Suprapubic skin (tissue), 4 donors: ENCODE data around the gene B3GALT6. TPM values are rescaled to one million over a fixed set of nuclear protein-coding genes. Genes with fewer than 3 reads are reported as not detected.

Experiments
- DNase-seq, 2 donors: peaks; one replicate each; pipeline ENCODE4 v3.0.0-alpha.2; 2019; ENCODE audit warnings: low spot score in 2 of 2
- H3K27ac ChIP-seq: fragments of 200-600 bp; sonication (generic); one replicate; pipeline ENCODE4 v1.5.1; 2019
- H3K27me3 ChIP-seq: fragments of 200-600 bp; sonication (generic); one replicate; pipeline ENCODE4 v1.5.1; 2019
- H3K36me3 ChIP-seq: fragments of 200-600 bp; sonication (generic); one replicate; pipeline ENCODE4 v1.5.1; 2019
- H3K4me1 ChIP-seq: fragments of 200-600 bp; sonication (generic); one replicate; pipeline ENCODE4 v1.5.1; 2019
- H3K4me3 ChIP-seq: fragments of 200-600 bp; sonication (generic); one replicate; pipeline ENCODE4 v1.5.1; 2019; ENCODE audit warnings: mild to moderate bottlenecking
- H3K9me3 ChIP-seq: fragments of 200-600 bp; sonication (generic); one replicate; pipeline ENCODE4 v1.5.1; 2019
- EP300 ChIP-seq: sonication (generic); formaldehyde crosslinking; IDR thresholded peaks from one replicate; pipeline ENCODE4 v1.6.1; 2017; ENCODE audit warnings: antibody characterized with exemption
- POLR2A ChIP-seq, 2 donors: fragments of 450-650 bp; IDR thresholded peaks; one replicate each; pipeline ENCODE4 v1.6.1; 2017; ENCODE audit warnings: antibody characterized with exemption in 2 of 2, mild to moderate bottlenecking in 2 of 2, moderate library complexity in 2 of 2
- POLR2AphosphoS5 ChIP-seq, 3 donors: sonication (generic); formaldehyde crosslinking; IDR thresholded peaks; one replicate each; pipeline ENCODE4 v1.6.1; 2017; ENCODE audit warnings: antibody characterized with exemption in 3 of 3
- WGBS: methylation state at CpG from one replicate; pipeline ENCODE4 v1.1.5; 2018; 5-methylcytosine and 5-hydroxymethylcytosine counted together
- total RNA-seq, 4 donors: library from RNA; depleted of rRNA; stranded (reverse); fragments of >200 nt; gene quantifications; one replicate each; pipeline ENCODE4 v1.1.0, GENCODE V29; 2016
- TF ChIP-seq, protein P1 (sequence below), 2 donors: fragments of 200-600 bp in 1 of 2; fragments of 450-650 bp in 1 of 2; sonication (generic) in 1 of 2; IDR thresholded peaks; one replicate each; pipeline ENCODE4 v1.5.1; 2016 to 2019; ENCODE audit warnings: antibody characterized with exemption in 2 of 2, mild to moderate bottlenecking in 1 of 2, moderate library complexity in 1 of 2

B3GALT6 gene
- total RNA-seq, 4 donors from 2014 or later = 9.3 to 24.4 (median 16.4) TPM

DNA sequence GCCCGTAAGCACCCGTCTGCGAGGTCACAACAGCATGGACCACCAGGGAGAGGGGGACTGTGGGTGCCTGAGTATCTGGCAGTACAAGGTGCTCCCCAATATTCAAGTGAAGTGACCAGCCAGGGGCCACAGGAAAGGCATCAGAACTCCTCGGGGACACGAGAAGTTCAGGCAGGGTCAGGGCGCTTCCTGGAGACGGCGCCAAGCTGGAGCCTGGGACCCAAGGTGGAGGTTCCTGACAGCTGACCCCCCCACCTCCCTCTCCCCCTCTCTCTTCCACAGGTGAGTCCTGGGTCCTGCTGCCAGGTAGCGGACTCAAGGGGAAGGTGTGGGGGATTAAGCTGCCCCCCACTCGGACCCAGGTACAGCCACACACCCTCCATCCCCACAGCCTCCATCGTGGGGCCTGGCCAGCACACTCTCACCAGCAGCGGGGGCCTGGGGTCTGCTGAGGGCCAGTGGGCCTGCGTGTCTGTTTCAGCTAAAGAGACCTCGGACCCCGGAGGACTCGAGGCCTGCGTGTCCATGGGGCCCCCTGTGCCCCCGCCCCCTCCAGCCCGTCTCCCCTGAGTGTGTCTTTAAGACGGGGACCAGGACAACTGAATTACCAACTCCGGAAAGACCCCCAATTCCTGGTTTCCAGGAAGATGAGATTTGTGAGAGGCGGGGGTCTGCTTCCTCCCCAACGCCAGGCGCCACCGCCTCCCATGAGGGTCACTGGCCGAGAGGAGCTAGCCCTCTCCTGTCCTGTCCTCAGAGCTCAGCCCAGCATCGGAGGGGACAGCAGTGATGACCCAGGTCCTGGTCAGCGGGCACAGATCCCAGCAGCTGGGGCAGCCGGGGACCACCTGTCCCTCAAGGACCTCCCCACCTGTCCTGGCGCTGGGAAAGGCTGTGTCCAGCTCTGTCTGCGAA is 31.8 kb upstream of the B3GALT6 start:
- DNase-seq = no peak
- TF ChIP-seq, protein P1, sequence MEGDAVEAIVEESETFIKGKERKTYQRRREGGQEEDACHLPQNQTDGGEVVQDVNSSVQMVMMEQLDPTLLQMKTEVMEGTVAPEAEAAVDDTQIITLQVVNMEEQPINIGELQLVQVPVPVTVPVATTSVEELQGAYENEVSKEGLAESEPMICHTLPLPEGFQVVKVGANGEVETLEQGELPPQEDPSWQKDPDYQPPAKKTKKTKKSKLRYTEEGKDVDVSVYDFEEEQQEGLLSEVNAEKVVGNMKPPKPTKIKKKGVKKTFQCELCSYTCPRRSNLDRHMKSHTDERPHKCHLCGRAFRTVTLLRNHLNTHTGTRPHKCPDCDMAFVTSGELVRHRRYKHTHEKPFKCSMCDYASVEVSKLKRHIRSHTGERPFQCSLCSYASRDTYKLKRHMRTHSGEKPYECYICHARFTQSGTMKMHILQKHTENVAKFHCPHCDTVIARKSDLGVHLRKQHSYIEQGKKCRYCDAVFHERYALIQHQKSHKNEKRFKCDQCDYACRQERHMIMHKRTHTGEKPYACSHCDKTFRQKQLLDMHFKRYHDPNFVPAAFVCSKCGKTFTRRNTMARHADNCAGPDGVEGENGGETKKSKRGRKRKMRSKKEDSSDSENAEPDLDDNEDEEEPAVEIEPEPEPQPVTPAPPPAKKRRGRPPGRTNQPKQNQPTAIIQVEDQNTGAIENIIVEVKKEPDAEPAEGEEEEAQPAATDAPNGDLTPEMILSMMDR (IDR thresholded peaks at IDR 0.05) = no peak
- TF ChIP-seq POLR2A (IDR thresholded peaks at IDR 0.05) = no peak
- no peak for TF ChIP-seq EP300
- TF ChIP-seq POLR2AphosphoS5 (IDR thresholded peaks at IDR 0.05) = no peak
- Histone ChIP-seq H3K4me3 (peak overlapping the region; percentile 58), H3K9me3 (no peaks in the 10 kb centered on the region), H3K27ac (no peak overlapping the region), H3K36me3 (no peaks in the 10 kb centered on the region), H3K4me1 (peaks cover 26% of the 10 kb centered on the region), H3K27me3 (peaks cover 19% of the 10 kb centered on the region)
- 83% methylated on average over 22 of the region's 31 CpGs for WGBS

DNA sequence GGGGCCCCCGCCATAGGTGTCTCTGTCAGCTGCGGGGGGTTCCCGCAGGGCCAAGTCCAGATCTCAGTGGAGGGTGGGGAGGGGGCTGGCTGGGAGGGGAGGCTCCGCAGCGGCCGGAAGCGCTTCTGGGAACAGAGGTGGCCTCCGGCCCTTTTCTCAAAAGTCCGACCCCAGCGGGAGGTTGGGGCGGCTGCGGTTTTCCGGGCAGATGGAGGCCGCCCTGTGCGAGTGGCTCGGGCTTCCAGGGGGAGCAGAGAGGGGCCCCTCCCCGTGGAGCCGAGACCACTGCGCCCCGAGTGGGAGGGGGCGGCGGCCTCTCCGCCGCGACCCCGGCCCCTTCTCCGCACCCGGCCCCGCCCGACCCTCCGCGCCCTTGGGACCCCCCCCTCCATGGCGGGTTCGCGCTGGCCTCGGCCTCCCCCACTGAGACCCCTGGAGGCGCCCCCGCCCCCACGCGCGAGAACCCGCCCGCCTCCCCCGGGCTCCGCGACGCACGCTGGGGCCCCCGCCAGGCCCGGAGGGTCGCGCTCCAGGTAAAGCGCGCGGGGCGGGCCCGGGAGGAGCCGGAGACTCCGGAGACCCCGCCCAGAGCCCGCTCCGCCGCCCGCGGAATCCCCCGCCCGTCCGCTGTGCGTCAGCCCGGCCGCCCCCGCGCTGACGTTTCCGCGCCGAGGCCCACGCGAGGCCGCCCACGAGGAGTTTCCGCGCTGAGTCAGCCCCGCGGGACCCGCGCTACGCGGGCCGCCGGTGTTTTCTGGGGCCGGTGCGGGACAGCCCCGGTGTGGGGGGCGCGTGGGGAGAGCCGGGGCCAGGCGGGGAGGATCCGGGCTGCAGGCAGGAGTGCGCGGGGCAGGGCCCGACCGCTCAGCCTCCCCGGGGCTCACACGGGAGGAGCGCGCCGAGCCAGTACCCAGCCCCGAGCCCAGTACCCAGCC is 30.9 kb upstream of the B3GALT6 start:
- no peaks in the 10 kb centered on the region for H3K36me3 ChIP-seq
- TF ChIP-seq EP300 = no peak
- TF ChIP-seq, protein P1 (IDR thresholded peaks at IDR 0.05) = no peak
- no peak for TF ChIP-seq POLR2A (IDR thresholded peaks at IDR 0.05)
- no peak for TF ChIP-seq POLR2AphosphoS5 (IDR thresholded peaks at IDR 0.05)
- no peaks in the 10 kb centered on the region for H3K9me3 ChIP-seq
- H3K4me1 ChIP-seq = peaks cover 34% of the 10 kb centered on the region
- WGBS = 7% methylated on average over 20 of the region's 109 CpGs
- H3K4me3 ChIP-seq = peak overlapping the region; percentile 58
- peaks cover 25% of the 10 kb centered on the region for H3K27me3 ChIP-seq
- DNase-seq = no peak
- H3K27ac ChIP-seq = peak overlapping the region; percentile 10

DNA sequence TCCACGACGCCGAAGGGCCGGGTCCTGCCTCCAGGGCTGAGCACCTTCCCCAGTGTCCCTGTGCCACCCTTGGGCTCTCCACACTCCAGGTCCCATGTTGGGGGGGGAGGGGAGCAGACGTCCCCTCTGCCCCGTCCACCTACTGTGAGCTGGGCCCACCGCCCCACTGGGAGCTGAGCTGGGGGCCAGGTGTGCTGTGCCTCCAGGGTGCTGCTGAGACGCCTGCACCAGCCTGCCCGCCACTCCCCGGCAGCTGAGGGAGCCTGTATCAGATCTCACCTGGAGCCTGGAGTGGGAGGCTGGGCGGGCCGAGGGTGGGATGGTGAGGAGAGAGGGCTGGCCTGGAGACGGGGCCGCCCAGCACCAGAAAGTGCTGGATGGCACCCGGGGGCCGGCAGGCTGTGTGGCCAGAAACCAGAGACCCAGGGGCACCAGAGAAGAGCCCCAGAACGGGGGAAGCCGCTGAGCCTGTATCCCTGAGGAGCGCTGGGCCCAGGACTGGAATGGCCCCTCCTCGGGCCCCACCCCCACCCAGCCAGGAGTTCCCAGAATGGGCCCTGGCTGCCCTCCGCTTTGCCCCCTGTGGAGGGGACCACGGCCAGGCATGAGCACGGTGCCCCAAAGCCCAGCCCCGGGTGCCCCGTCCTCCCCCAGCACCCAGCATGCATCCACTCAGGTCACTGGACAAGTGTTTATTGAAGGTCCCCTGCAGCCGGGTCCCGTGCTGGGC is 29.0 kb upstream of the B3GALT6 start:
- Histone ChIP-seq H3K4me1 (peaks cover 53% of the 10 kb centered on the region), H3K9me3 (no peaks in the 10 kb centered on the region), H3K36me3 (no peaks in the 10 kb centered on the region), H3K27me3 (peaks cover 38% of the 10 kb centered on the region), H3K27ac (no peak overlapping the region), H3K4me3 (peak overlapping the region; percentile 32)
- TF ChIP-seq, protein P1 (IDR thresholded peaks at IDR 0.05) = no peak
- TF ChIP-seq POLR2A (IDR thresholded peaks at IDR 0.05) (no peak), EP300 (no peak), POLR2AphosphoS5 (IDR thresholded peaks at IDR 0.05) (no peak)
- no peak for DNase-seq
- WGBS = 80% methylated on average over 1 of the region's 27 CpGs

DNA sequence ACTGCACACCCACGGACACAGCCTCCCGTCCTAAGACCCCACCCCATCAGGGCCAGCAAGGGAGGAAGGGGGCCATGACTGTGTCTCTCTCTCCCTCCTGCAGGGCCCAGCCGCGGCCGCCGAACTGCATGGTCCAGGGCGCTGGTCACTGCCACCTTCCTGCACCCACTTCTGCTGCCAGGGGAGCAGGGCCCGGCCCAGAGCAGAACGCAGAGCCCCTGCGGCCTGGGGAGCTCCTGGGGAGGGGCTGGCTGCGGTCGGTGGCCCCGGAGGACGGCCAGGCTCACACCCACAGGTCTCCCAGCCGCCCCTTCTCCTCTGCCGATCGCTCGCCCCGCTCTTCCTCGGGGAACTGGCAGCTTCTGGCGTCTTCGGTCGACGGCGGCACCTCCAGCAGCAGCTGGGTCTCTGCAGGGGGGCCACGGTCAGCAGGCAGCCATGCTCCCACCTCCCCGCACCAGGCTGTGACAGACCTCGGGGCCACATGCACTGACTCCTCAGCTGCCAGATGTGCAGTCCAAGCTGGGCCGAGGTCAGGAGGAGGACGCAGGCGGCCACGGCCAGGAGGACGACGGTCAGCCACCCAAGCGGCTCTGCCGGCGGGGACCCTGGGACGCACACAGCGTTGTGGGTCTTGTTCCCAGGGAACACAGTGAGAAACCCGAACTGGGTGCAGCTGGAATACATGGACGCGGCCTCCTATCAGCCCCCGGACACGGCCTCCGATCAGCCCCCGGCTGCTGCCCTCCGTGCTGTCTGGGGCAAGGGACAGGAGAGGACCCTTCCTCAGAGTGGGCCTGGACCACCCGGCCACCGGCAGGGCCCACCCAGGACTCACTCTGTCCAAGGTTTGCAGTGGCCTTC is 28.2 kb upstream of the B3GALT6 start:
- Histone ChIP-seq H3K27ac (no peak overlapping the region), H3K9me3 (no peaks in the 10 kb centered on the region), H3K27me3 (peaks cover 38% of the 10 kb centered on the region), H3K4me3 (no peak overlapping the region), H3K36me3 (no peaks in the 10 kb centered on the region), H3K4me1 (peaks cover 61% of the 10 kb centered on the region)
- no peak for TF ChIP-seq EP300
- 100% methylated on average over 3 of the region's 49 CpGs for WGBS
- no peak for DNase-seq
